ENCODE results near the gene NR1I3.
"Not testable (repeated sequence)": the region's sequence is repeated elsewhere in the genome, so short reads cannot be mapped to it uniquely, and the experiment has no call there.

The NR1I3 gene

DNA sequence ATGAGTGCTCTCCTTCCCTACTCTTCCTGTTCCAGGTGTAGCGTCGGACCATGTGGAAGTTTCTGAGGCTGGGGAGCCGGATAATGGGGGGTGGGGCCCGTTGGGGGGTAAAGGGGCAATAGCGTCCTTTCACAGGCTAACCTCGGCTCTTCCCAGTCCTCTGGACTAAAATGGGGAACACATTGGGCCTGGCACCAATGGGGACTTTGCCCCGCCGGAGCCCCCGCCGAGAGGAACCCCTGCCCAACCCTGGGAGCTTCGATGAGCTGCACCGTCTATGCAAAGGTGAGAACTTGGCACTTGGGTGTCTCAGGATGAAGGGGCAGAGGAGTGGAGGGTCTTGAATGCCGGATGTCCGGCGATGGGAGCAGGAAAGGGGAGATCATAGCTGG lies 11.7 kb downstream of the NR1I3 start:
- no peak overlapping the region for H2AFZ ChIP-seq (ENCODE audit: low read length)
- peaks cover 32% of the 10 kb centered on the region for H3K36me3 ChIP-seq (ENCODE audit: insufficient read depth, low read length)
- H3K4me1 ChIP-seq (ENCODE audit: insufficient read depth, low read length, severe bottlenecking): peaks cover 24% of the 10 kb centered on the region
- H3K9me2 ChIP-seq (ENCODE audit: low read depth, low read length): no peaks in the 10 kb centered on the region
- H3F3A ChIP-seq (ENCODE audit: insufficient read depth, low read length): no peaks in the 10 kb centered on the region
- H3K27ac ChIP-seq (ENCODE audit: low read depth, low read length, poor library complexity, severe bottlenecking): peak overlapping the region; percentile 28
- H3K27me3 ChIP-seq (ENCODE audit: insufficient read depth, low read length): no peaks in the 10 kb centered on the region
- peak overlapping the region; percentile 87 for H3K4me2 ChIP-seq (ENCODE audit: low read length)
- peak overlapping the region; percentile 77 for H3K9ac ChIP-seq (ENCODE audit: low read length)
- no peaks in the 10 kb centered on the region for H4K20me1 ChIP-seq (ENCODE audit: insufficient read depth, low read length)
- H3K4me3 ChIP-seq (ENCODE audit: low read depth, low read length, poor library complexity, severe bottlenecking): peak overlapping the region; percentile 74
- H3K79me2 ChIP-seq (ENCODE audit: insufficient read depth, low read length): no peaks in the 10 kb centered on the region
- TF ChIP-seq EZH2 (IDR thresholded peaks at IDR 0.05; ENCODE audit: borderline replicate concordance, low read length): no peak
- TF ChIP-seq CTCF (IDR thresholded peaks at IDR 0.05; ENCODE audit: low read length): no peak
- H3K9me3 ChIP-seq (ENCODE audit: low read length): no peaks in the 10 kb centered on the region

DNA sequence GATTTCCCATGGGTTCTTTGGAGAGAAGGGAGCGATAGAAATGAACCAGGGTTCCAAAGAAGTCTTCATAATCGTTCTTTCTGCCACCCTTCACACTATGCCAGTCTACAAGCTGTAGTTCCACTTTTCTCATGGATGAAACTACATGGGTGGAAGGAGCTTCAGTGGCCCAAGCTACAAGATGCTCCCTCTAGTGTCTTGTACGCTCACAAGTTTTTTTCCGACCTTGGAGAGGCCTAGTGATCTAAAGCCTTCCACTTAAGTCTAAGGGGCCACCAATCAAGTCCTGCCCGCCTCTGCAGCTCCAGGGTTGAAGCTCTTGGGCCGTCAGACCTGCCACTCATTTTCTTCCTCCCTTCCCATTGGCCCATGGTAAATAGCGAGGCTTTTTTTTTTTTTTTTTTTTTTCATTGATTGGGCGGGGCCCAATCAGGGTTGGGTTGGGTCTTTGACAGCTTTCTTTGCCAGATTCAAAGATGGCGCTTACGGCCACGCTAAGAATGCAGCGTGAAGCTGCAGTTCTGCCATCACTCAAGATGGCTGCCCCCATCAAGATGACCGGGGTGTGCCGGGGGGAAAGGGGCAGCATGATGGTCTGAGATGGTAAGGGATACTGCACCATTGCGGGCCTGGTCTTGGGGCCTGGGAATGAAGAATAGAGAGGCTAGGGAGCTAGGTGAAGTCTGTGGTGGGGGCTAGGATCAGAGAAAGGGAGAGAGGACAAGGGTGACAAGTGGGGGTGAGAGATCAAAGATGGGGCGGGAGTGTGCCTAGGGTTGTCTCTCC lies 12.3 kb downstream of the NR1I3 start, which contains the start of gene TOMM40L:
Gene TOMM40L (plus strand): TSS at position 527 of the 786 bp plus-strand sequence. CDS start 430 bp downstream, outside the sequence.
- TF ChIP-seq EZH2 (IDR thresholded peaks at IDR 0.05; ENCODE audit: borderline replicate concordance, low read length) (no peak), CTCF (IDR thresholded peaks at IDR 0.05; ENCODE audit: low read length) (peak; percentile 67)
- Histone ChIP-seq H3K27ac (ENCODE audit: low read depth, low read length, poor library complexity, severe bottlenecking) (peak within 1 kb of the TSS; percentile 28), H3K9me2 (ENCODE audit: low read depth, low read length) (no peaks in the 10 kb centered on the region), H2AFZ (ENCODE audit: low read length) (peak within 1 kb of the TSS; percentile 15; the same call in 1 of the 2 replicates), H3K4me2 (ENCODE audit: low read length) (peak within 1 kb of the TSS; percentile 87), H3K9me3 (ENCODE audit: low read length) (no peaks in the 10 kb centered on the region), H3F3A (ENCODE audit: insufficient read depth, low read length) (no peaks in the 10 kb centered on the region), H3K79me2 (ENCODE audit: insufficient read depth, low read length) (no peaks in the 10 kb centered on the region), H3K27me3 (ENCODE audit: insufficient read depth, low read length) (no peaks in the 10 kb centered on the region), H3K36me3 (ENCODE audit: insufficient read depth, low read length) (peaks cover 30% of the 10 kb centered on the region), H4K20me1 (ENCODE audit: insufficient read depth, low read length) (no peaks in the 10 kb centered on the region), H3K9ac (ENCODE audit: low read length) (peak within 1 kb of the TSS; percentile 77), H3K4me3 (ENCODE audit: low read depth, low read length, poor library complexity, severe bottlenecking) (peak within 1 kb of the TSS; percentile 74), H3K4me1 (ENCODE audit: insufficient read depth, low read length, severe bottlenecking) (peaks cover 24% of the 10 kb centered on the region)

DNA sequence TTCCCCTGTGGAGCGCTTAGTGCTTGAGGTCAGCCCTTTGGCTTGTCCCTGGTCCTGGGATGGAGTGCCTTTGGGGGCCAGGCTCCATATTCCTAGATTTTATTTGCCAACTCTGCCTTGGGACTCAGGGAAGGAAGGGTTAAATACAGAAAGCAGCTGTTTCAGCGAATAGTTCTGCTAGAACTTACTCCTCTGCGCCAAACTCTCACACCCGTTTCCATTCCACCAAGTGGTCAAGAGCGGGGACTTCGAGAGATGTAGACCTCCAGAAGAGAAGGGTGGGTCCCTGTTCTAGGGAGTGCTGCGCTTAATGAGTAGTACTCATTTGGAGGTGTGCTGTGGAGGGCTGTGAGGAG lies 12.8 kb downstream of the NR1I3 start:
- Histone ChIP-seq H2AFZ (ENCODE audit: low read length) (peak overlapping the region; percentile 15; the same call in 1 of the 2 replicates), H3K9me2 (ENCODE audit: low read depth, low read length) (no peaks in the 10 kb centered on the region), H3K36me3 (ENCODE audit: insufficient read depth, low read length) (peaks cover 24% of the 10 kb centered on the region), H3K9ac (ENCODE audit: low read length) (no peak overlapping the region; the same call in 1 of the 2 replicates), H3K4me1 (ENCODE audit: insufficient read depth, low read length, severe bottlenecking) (peaks cover 24% of the 10 kb centered on the region), H3K79me2 (ENCODE audit: insufficient read depth, low read length) (no peaks in the 10 kb centered on the region), H3F3A (ENCODE audit: insufficient read depth, low read length) (no peaks in the 10 kb centered on the region), H4K20me1 (ENCODE audit: insufficient read depth, low read length) (no peaks in the 10 kb centered on the region), H3K4me2 (ENCODE audit: low read length) (peak overlapping the region; percentile 40), H3K9me3 (ENCODE audit: low read length) (no peaks in the 10 kb centered on the region), H3K4me3 (ENCODE audit: low read depth, low read length, poor library complexity, severe bottlenecking) (peak overlapping the region; percentile 2), H3K27me3 (ENCODE audit: insufficient read depth, low read length) (no peaks in the 10 kb centered on the region), H3K27ac (ENCODE audit: low read depth, low read length, poor library complexity, severe bottlenecking) (no peak overlapping the region)
- no peak for TF ChIP-seq CTCF (IDR thresholded peaks at IDR 0.05; ENCODE audit: low read length)
- TF ChIP-seq EZH2 (IDR thresholded peaks at IDR 0.05; ENCODE audit: borderline replicate concordance, low read length): no peak

DNA sequence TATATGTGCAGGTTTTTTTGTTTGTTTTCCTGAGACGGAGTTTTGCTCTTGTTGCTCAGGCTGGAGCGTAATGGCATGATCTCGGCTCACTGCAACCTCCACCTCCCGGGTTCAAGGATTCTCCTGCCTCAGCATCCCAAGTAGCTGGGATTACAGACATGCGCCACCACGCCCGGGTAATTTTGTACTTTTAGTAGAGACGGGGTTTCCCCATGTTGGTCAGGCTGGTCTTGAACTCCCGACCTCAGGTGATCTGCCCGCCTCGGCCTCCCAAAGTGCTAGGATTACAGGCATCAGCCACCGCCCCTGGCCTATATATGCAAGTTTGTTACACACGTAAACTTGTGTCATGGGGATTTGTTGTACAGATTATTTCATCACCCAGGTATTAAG lies 13.3 kb downstream of the NR1I3 start:
- H3F3A ChIP-seq (ENCODE audit: insufficient read depth, low read length); H3K9ac ChIP-seq (ENCODE audit: low read length); H3K4me2 ChIP-seq (ENCODE audit: low read length): not testable (repeated sequence)

More for the DNA sequence above, 13.3 kb downstream of the NR1I3 start:
- H4K20me1 ChIP-seq (ENCODE audit: insufficient read depth, low read length); H3K9me2 ChIP-seq (ENCODE audit: low read depth, low read length); H3K27me3 ChIP-seq (ENCODE audit: insufficient read depth, low read length); H2AFZ ChIP-seq (ENCODE audit: low read length); H3K27ac ChIP-seq (ENCODE audit: low read depth, low read length, poor library complexity, severe bottlenecking); H3K9me3 ChIP-seq (ENCODE audit: low read length); H3K79me2 ChIP-seq (ENCODE audit: insufficient read depth, low read length); H3K4me3 ChIP-seq (ENCODE audit: low read depth, low read length, poor library complexity, severe bottlenecking): not testable (repeated sequence)
- H3K36me3 ChIP-seq (ENCODE audit: insufficient read depth, low read length): peaks cover 20% of the 10 kb centered on the region
- H3K4me1 ChIP-seq (ENCODE audit: insufficient read depth, low read length, severe bottlenecking): peaks cover 24% of the 10 kb centered on the region
